B cell (primary cell): Measurements from ENCODE around the gene KPNA5.
"Not testable (repeated sequence)": the region's sequence is repeated elsewhere in the genome, so short reads cannot be mapped to it uniquely, and the experiment has no call there.

Source experiments
- EZH2 ChIP-seq: IDR thresholded peaks from 2 replicates; pipeline ENCODE4 v1.6.1; 2012; ENCODE audit warnings: borderline replicate concordance, low read depth, mild to moderate bottlenecking, moderate library complexity, low read length; ENCODE audit not compliant: insufficient read depth, poor library complexity, severe bottlenecking
- TF ChIP-seq, protein P1 (sequence below): fragments of 200-600 bp; IDR thresholded peaks from one replicate; pipeline ENCODE4 v1.8.0; 2022; ENCODE audit warnings: antibody characterized with exemption, mild to moderate bottlenecking

DNA sequence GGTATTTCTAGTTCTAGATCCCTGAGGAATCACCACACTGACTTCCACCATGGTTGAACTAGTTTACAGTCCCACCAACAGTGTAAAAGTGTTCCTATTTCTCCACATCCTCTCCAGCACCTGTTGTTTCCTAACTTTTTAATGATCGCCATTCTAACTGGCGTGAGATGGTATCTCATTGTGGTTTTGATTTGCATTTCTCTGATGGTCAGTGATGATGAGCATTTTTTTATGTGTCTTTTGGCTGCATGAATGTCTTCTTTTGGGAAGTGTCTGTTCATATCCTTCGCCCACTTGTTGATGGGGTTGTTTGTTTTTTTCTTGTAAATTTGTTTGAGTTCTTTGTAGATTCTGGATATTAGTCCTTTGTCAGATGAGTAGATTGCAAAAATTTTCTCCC, 12.3 kb downstream of the KPNA5 start:
- TF ChIP-seq, protein P1, sequence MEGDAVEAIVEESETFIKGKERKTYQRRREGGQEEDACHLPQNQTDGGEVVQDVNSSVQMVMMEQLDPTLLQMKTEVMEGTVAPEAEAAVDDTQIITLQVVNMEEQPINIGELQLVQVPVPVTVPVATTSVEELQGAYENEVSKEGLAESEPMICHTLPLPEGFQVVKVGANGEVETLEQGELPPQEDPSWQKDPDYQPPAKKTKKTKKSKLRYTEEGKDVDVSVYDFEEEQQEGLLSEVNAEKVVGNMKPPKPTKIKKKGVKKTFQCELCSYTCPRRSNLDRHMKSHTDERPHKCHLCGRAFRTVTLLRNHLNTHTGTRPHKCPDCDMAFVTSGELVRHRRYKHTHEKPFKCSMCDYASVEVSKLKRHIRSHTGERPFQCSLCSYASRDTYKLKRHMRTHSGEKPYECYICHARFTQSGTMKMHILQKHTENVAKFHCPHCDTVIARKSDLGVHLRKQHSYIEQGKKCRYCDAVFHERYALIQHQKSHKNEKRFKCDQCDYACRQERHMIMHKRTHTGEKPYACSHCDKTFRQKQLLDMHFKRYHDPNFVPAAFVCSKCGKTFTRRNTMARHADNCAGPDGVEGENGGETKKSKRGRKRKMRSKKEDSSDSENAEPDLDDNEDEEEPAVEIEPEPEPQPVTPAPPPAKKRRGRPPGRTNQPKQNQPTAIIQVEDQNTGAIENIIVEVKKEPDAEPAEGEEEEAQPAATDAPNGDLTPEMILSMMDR, result not testable (repeated sequence)
- not testable (repeated sequence) for TF ChIP-seq EZH2
